ENCODE data around the gene MYL4. TPM values are rescaled to one million over a fixed set of nuclear protein-coding genes. Genes with fewer than 3 reads are reported as not detected.

Gene MYL4
- total and polyA plus RNA-seq, 2 of the 8 experiments (the other 6 are each of a cell fraction or from before 2014, with no cell fraction given): 0.12 TPM; not detected in 1

DNA sequence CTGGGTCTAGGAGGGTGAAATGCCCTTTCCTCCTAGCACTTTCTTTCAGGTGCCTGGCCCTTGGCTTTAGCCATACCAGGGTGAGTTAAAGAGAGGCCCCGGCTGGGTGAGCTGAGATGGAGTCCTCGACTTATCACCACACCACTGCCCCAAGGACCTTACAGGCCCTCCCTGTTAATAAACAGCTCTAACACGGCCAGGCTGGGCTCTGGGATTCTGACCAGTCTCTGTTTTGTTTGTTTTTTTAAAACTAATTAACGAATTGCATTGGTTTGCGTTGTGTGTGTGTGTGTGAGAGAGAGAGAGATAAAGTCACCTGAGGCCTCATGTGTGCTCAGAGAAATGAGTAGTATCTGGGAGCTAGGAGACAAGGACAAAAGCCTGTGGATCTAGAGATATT lies 14.3 kb downstream of the MYL4 start:
- Histone ChIP-seq H3K9ac (replicated peaks in 1 of 4; ENCODE audit: extremely low read depth in 1 of 4, low read depth in 3 of 4, low read length in 3 of 4) (no peak overlapping the region), H3K23me2 (ENCODE audit: low read depth, low read length) (no peaks in the 10 kb centered on the region), H3K4me3 (ENCODE audit: extremely low read depth in 1 of 4, insufficient read depth in 2 of 4, low read depth in 3 of 4, low read length in 4 of 4) (no peak overlapping the region), H2BK12ac (ENCODE audit: low read depth, low read length) (no peak overlapping the region), H4K20me1 (replicated peaks in 1 of 2; ENCODE audit: control insufficient read depth in 1 of 2, insufficient read depth in 2 of 2, low read length in 2 of 2) (no peaks in the 10 kb centered on the region), H3K79me1 (ENCODE audit: low read depth, low read length) (no peaks in the 10 kb centered on the region), H3K18ac (ENCODE audit: extremely low read depth, low read length) (no peak overlapping the region), H3K27ac (ENCODE audit: low read depth, low read length) (no peak overlapping the region), H4K5ac (ENCODE audit: insufficient read length, low read depth, low read length) (no peak overlapping the region), H2BK120ac (replicated peaks; ENCODE audit: low read depth, low read length) (no peak overlapping the region), H3K9me3 (ENCODE audit: insufficient read depth in 2 of 2, low read depth in 1 of 2, low read length in 1 of 2) (peaks cover 0 to 10% of the 10 kb centered on the region in 2 experiments; a peak in 2 of 4 replicates), H3K23ac (ENCODE audit: insufficient read length) (no peak overlapping the region), H2BK15ac (ENCODE audit: low read length) (no peak overlapping the region), H3K27me3 (replicated peaks in 1 of 4; ENCODE audit: control insufficient read depth in 3 of 4, extremely low read depth in 1 of 4, insufficient read depth in 3 of 4, low read length in 3 of 4) (no peaks in the 10 kb centered on the region), H3K79me2 (ENCODE audit: control insufficient read depth in 1 of 2, insufficient read depth in 2 of 2, low read length in 2 of 2) (no peaks in the 10 kb centered on the region), H2BK5ac (ENCODE audit: low read depth, low read length) (no peak overlapping the region), H3K14ac (ENCODE audit: insufficient read length) (no peak overlapping the region), H3K4me1 (replicated peaks in 1 of 4; ENCODE audit: control insufficient read depth in 3 of 4, insufficient read depth in 4 of 4, low read length in 3 of 4) (peaks cover 0 to 7% (median 4%) of the 10 kb centered on the region in 4 experiments; a peak in 6 of 7 replicates), H4K91ac (replicated peaks; ENCODE audit: insufficient read length, low read length) (no peak overlapping the region), H2AK5ac (ENCODE audit: low read depth, low read length) (no peak overlapping the region), H2AFZ (ENCODE audit: low read length) (no peak overlapping the region), H3K36me3 (ENCODE audit: control insufficient read depth in 2 of 4, insufficient read depth in 4 of 4, low read length in 3 of 4) (no peaks in the 10 kb centered on the region), H3K4me2 (ENCODE audit: insufficient read depth in 1 of 2, low read depth in 2 of 2, low read length in 2 of 2) (no peak overlapping the region), H3K56ac (replicated peaks; ENCODE audit: insufficient read length, low read depth, low read length) (no peak overlapping the region), H2BK20ac (ENCODE audit: low read length) (no peak overlapping the region), H4K8ac (ENCODE audit: extremely low read depth, insufficient read depth, low read length) (no peak overlapping the region), H3K4ac (replicated peaks; ENCODE audit: insufficient read length, low read depth, low read length) (no peak overlapping the region)
- DNase-seq (ENCODE audit: low read depth in 1 of 2, low spot score in 2 of 2) (no peak), FAIRE-seq (no peak)
- ChIA-PET POLR2A (ENCODE audit: partially characterized antibody) (no interaction called here), CTCF (ENCODE audit: partially characterized antibody) (no interaction called here)
- TF ChIP-seq TEAD4 (IDR thresholded peaks at IDR 0.05; ENCODE audit: low read depth, low read length): no peak
- TF ChIP-seq POU5F1 (IDR thresholded peaks at IDR 0.05; ENCODE audit: low read depth, low read length): no peak
- no peak for TF ChIP-seq NANOG (IDR thresholded peaks at IDR 0.05; ENCODE audit: insufficient read depth, low read depth, low read length, poor library complexity, severe bottlenecking)
- no peak for TF ChIP-seq CBX8 (IDR thresholded peaks at IDR 0.05; ENCODE audit: borderline replicate concordance, low read depth, low read length)
- TF ChIP-seq RXRA (IDR thresholded peaks at IDR 0.05; ENCODE audit: insufficient read depth, low read depth, low read length): no peak
- TF ChIP-seq CTCF (IDR thresholded peaks at IDR 0.05; ENCODE audit: control extremely low read depth in 1 of 3, insufficient read depth in 1 of 3, low read depth in 1 of 3, low read length in 3 of 3): no peak
- no peak for TF ChIP-seq CEBPB (IDR thresholded peaks at IDR 0.05; ENCODE audit: low read depth, low read length)
- 74% methylated on average over 5 of the region's 5 CpGs; no CpG with 5 or more reads in 1 of the 2 experiments for WGBS, 2 experiments (ENCODE audit: extremely low coverage in 1 of 2, insufficient coverage in 1 of 2, insufficient read length in 1 of 2, insufficient replicate concordance in 2 of 2, low coverage in 1 of 2, low lambda C conversion rate in 2 of 2, missing lambda C conversion rate in 1 of 2)
